Femur (tissue), 1 donor: ENCODE measurements around the gene INPP4B.

Experiments used
- DNase-seq: peaks from one replicate; pipeline ENCODE4 v3.0.0-alpha.2; 2017

Gene INPP4B

DNA sequence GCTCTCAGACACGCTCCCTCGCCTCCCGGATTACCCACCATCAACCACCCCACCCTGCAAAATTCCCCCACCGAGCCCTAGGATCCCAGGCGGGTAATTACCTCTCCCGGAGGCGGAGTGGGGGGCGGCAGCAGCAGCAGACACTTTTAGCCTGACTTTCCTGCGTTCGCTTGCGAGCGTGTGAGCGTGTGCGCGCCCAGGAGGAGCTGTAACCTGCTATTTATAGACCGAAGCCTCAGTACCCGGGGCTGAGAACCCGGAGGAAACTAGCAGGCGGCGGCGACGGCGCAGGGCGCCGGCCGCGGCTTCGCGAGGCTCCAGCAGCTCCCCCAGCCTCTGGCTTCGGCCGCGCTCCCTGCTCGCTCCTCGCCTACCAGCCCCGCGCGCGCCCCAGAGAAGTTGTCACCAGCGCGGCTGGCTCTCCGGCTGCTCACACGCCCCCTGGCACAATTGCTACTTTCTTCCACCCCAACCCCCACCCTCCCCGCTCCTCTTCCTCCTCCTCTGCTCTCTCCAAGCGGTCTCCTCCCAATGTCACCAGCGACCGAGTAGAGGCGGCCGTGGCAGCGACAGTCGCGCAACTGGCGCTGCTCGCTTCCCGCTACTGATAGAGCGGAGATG, at the start of gene INPP4B:
INPP4B (minus strand) TSS at position 194 of the 621 bp plus-strand sequence.
- peak; percentile 70 for DNase-seq

DNA sequence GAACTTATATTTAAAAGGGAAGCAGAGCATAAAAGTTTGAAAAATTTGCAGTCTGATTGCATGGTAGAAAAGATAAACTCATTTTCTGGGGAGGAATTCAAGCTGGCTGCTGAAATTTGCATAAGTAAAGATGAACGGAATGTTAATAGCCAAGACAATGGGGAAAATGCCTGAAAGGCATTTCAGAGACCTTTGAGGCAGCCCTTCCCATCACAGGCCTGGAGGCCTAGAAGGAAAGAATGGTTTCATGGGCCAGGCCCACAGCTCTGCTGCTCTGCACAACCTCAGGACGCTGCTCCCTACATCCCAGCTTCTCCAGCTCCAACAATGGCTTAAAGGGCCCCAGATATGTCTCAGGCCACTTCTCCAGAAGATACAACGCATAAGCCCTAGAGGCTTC, 46.9 kb upstream of the INPP4B start:
- no peak for DNase-seq

- no peak for DNase-seq
These were observed 40.5 kb upstream of the INPP4B start for GRCh38 chr4:142886566-142886965.

- no peak for DNase-seq
These were observed 37.1 kb upstream of the INPP4B start for GRCh38 chr4:142883040-142883832.

- no peak for DNase-seq
These were observed 36.1 kb upstream of the INPP4B start for GRCh38 chr4:142882159-142882558.

- no peak for DNase-seq
These were observed 35.2 kb upstream of the INPP4B start for GRCh38 chr4:142881331-142881730.

DNA sequence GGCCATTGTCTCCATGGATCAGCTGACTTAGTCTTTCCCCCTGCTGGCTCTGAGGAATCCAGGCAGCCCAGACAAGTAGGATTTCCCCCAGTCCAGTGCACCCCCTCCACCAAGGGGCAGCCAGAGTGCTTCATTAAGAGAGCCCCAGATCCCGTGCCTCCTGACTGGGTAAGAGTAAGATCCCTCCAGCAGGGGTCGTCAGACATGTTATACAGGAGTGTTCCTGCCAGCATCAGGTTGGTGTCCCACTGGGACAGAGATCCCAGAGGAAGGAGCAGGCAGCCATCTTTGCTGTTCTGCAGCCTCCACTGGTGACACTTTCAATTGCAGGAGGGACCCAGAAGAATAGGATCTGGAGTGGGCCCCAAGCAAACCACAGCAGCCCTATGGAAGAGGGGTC, 29.0 kb upstream of the INPP4B start:
- DNase-seq = no peak

GRCh38 chr4:142874684-142875083, 28.6 kb upstream of the INPP4B start:
- no peak for DNase-seq

GRCh38 chr4:142866685-142867084, 20.6 kb upstream of the INPP4B start:
- DNase-seq = no peak

GRCh38 chr4:142861351-142861750, 15.2 kb upstream of the INPP4B start:
- DNase-seq = no peak

GRCh38 chr4:142858965-142859364, 12.9 kb upstream of the INPP4B start:
- DNase-seq = no peak

- no peak for DNase-seq
These were observed 12.3 kb upstream of the INPP4B start for GRCh38 chr4:142858446-142858845.

DNA sequence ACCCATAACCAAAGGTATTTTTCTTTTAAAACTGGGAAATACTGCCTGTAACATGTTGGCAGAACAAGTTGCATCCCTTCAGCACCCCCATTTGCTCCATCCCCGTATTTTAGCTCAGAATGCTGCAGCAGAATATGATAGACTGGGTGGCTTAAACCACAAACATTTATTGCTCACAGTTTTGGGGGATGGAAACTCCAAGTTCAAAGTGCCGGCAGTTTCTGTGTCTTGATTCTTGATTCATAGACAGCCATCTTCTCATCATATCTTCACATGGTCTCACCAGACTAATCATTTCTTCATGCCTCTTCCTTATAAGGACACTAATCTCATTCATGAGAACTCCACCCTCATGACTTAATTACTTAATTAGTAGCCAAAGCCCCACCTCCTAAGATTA, 10.5 kb upstream of the INPP4B start:
- no peak for DNase-seq

DNA sequence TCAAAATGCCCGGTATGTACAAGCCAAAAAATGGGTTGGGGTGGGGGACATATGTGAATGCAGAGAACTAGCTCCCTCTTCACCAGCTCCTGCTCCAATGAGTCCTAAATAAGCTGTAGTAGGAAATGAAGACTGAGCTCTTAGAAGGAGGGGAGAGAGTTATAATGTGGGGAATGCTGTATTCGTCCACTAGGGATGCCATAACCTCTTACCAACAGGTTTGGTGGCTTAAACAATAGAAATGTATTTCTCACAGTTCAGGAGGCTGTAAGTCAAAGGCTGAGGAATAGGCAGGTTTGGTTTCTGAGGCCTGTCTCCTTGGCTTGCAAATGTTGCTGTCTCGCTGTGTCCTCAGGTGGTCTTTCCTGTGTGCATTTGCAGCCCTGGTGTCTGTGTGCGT, 4.4 kb upstream of the INPP4B start:
- DNase-seq = no peak

DNA sequence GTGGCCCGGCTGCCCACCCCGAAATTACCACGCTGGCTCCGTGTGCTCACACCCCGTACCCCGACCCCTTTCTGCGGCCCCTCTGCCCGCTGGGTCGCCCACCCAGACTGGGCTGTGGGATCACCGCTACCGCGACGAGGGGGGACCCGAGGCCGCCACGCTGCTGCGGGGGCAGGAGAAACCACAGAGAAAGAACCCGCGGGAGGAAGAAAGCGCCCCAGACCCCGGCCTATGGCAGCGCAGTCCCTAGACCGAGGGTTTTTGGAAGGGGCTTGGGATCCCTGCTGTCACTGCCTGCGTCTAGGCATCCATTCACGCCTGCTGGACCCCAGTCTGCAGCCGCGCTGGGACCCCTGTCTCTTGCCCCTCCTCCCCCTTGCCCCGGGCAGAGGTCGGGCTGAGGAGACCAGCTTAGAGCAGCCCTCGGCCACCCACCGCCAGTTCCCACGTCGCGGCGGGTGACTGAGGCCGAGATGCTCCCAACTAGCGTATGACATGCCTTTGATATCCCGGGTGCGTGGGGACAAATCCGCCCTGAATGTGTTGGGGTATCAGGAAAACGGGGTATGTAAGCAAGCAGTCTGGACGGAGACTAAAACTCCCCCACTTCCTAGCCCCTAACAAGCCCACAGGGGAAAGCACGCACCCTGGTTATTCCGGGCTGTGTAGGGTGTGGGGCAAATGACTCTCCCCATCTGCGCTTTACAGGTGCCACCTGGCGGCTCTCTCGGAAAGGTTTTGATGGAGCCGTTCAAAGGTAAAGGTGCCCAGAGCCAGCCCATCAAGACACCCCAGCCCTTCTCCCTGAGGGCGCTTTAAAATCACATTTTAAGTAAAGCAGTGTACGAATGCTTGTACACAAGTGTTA, 862 bp upstream of the INPP4B start:
- DNase-seq = peak; percentile 43

GRCh38 chr4:142845293-142846107, 601 bp downstream of the INPP4B start:
- DNase-seq = peak; percentile 34

- DNase-seq = no peak
These were observed 1.3 kb downstream of the INPP4B start for GRCh38 chr4:142844782-142845181.

GRCh38 chr4:142840516-142841123, 5.5 kb downstream of the INPP4B start:
- no peak for DNase-seq

DNA sequence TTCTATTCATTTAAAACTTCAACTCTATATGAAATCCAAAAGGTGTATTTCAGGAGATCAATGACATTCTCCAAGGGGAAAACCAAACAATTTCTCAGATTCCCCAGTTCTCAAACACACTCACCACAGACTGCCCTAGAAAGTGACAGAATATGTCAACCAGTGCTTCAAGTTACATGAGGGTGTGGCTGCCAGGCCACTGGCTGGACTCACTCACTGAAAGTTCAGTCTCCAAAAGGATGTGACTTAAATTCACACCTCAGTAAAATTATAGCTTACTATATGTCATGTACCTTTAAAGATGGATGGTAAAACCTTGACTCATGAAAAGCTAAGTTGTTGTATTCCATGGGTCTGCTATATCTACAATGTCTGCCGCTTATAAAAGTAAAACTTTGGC, 7.3 kb downstream of the INPP4B start:
- DNase-seq = no peak

DNA sequence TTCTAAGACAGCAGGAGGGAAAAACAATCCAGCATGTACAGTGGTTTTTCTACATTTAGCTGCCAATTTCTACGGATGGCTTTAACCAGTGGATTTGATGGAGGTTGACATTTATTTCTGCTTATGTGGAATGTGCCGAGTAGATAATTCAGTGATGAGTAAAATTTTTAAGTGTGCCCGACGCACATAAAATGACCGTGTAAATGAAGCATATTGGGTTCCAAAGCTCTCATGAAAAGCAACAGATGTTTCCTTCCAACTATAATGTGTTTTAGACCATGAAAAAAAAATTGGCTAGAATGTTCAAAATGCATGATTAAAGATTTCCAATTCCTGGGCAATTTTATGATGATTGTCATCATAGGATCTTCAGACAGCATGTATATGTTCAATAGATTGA, 14.1 kb downstream of the INPP4B start:
- no peak for DNase-seq

DNA sequence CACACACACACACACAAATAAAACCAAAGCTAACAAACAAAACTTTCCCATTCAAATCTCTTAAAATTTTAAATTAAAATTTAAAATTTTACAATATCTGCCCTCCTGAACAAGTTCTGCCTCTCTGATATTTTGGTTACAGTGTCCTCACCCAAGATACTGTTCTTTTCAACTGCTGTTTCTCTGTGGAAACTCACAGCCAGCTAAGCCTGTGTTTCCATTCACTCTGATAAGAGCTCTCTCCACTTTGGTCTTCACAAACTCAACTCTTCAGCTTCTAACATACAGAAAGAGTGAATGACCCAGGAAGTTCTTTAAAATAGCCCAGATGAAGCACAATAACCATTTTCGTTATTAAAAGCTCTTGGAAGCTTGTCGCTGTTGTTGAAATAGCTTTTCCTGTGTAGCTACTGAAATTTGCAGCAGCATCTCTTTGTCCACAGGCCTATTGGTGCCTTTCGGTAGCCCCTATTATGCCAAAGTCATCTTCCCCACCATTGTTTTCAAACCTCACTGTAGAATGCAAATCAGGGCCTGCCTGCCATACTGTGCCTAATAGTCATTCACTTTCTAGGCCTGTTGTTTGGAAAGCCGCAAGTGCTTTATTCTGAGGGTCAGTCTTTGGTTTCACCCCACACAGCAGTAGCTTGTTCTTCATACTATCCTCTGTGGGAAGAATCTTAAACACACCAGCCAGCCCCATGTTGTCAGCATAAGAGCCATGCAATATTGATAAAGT, 19.4 kb downstream of the INPP4B start:
- DNase-seq = no peak

- no peak for DNase-seq
These were observed 21.7 kb downstream of the INPP4B start for GRCh38 chr4:142824368-142824767.
